HepG2 (cell line): ENCODE results near the gene NDRG2. TPM values are rescaled to one million over a fixed set of nuclear protein-coding genes. Genes with fewer than 3 reads are reported as not detected.

Source experiments
- AKAP8 ChIP-seq: sonication (generic); formaldehyde crosslinking; IDR thresholded peaks from 2 replicates; pipeline ENCODE4 v1.5.1; 2020; ENCODE audit warnings: mild to moderate bottlenecking, missing genetic modification reagents
- BRCA1 ChIP-seq: sonication (generic); formaldehyde crosslinking; IDR thresholded peaks from 2 replicates; pipeline ENCODE4 v1.4.0; 2020; ENCODE audit warnings: missing genetic modification reagents
- CHD2 ChIP-seq: IDR thresholded peaks from 2 replicates; pipeline ENCODE4 v1.6.1; 2011; ENCODE audit warnings: low read depth, low read length, improper control_type of control experiment
- DR1 ChIP-seq: sonication (generic); formaldehyde crosslinking; IDR thresholded peaks from 2 replicates; pipeline ENCODE4 v1.8.0; 2021; ENCODE audit warnings: mild to moderate bottlenecking, missing genetic modification reagents, inconsistent platforms
- ETS1 ChIP-seq: sonication (generic); formaldehyde crosslinking; IDR thresholded peaks from 2 replicates; pipeline ENCODE4 v1.4.0; 2020; ENCODE audit warnings: missing genetic modification reagents
- FOXJ3 ChIP-seq: sonication (generic); formaldehyde crosslinking; IDR thresholded peaks from 2 replicates; pipeline ENCODE4 v1.4.0; 2020; ENCODE audit warnings: missing genetic modification reagents, mild to moderate bottlenecking, borderline replicate concordance
- KLF13 ChIP-seq: sonication (generic); formaldehyde crosslinking; IDR thresholded peaks from 2 replicates; pipeline ENCODE4 v1.4.0; 2020; ENCODE audit warnings: mild to moderate bottlenecking, missing genetic modification reagents
- MXD3 ChIP-seq: IDR thresholded peaks from 2 replicates; pipeline ENCODE4 v1.6.1; 2016; ENCODE audit warnings: mild to moderate bottlenecking, missing biosample characterization, missing genetic modification reagents
- MZF1 ChIP-seq: sonication (generic); formaldehyde crosslinking; IDR thresholded peaks from 2 replicates; pipeline ENCODE4 v1.8.1; 2023; ENCODE audit warnings: mild to moderate bottlenecking, missing genetic modification reagents, borderline replicate concordance
- NR1H2 ChIP-seq: sonication (generic); formaldehyde crosslinking; IDR thresholded peaks from 2 replicates; pipeline ENCODE4 v1.8.1; 2022; ENCODE audit warnings: low read depth, missing genetic modification reagents, borderline replicate concordance
- PBX2 ChIP-seq: IDR thresholded peaks from 2 replicates; pipeline ENCODE4 v1.6.1; 2016; ENCODE audit warnings: control low read depth
- PRPF4 ChIP-seq: fragments of 200-400 bp; formaldehyde crosslinking; IDR thresholded peaks from 2 replicates; pipeline ENCODE4 v1.6.1; 2016; ENCODE audit warnings: low read length, low read depth; ENCODE audit not compliant: poor library complexity, severe bottlenecking
- REXO4 ChIP-seq: sonication (generic); formaldehyde crosslinking; IDR thresholded peaks from 2 replicates; pipeline ENCODE4 v1.8.0; 2022; ENCODE audit warnings: missing genetic modification reagents, mild to moderate bottlenecking, borderline replicate concordance
- SKIL ChIP-seq: sonication (generic); formaldehyde crosslinking; IDR thresholded peaks from 2 replicates; pipeline ENCODE4 v1.8.0; 2022; ENCODE audit warnings: missing genetic modification reagents, mild to moderate bottlenecking, moderate library complexity, borderline replicate concordance
- SYNCRIP ChIP-seq: fragments of 200-400 bp; formaldehyde crosslinking; IDR thresholded peaks from 2 replicates; pipeline ENCODE4 v1.6.1; 2018; ENCODE audit warnings: mild to moderate bottlenecking, low read depth, low read length; ENCODE audit not compliant: insufficient read depth
- ZNF234 ChIP-seq: sonication (generic); formaldehyde crosslinking; conservative IDR thresholded peaks from 2 replicates; pipeline ENCODE4 v1.5.1; 2020; ENCODE audit warnings: mild to moderate bottlenecking, missing genetic modification reagents
- ZNF317 ChIP-seq: sonication (generic); formaldehyde crosslinking; IDR thresholded peaks from 2 replicates; pipeline ENCODE4 v1.5.0; 2020; ENCODE audit warnings: mild to moderate bottlenecking, missing genetic modification reagents
- ZNF331 ChIP-seq: sonication (generic); formaldehyde crosslinking; IDR thresholded peaks from 2 replicates; pipeline ENCODE4 v1.4.0; 2020; ENCODE audit warnings: missing genetic modification reagents
- ZNF546 ChIP-seq: sonication (generic); formaldehyde crosslinking; conservative IDR thresholded peaks from 2 replicates; pipeline ENCODE4 v1.8.1; 2023; ENCODE audit warnings: mild to moderate bottlenecking, missing genetic modification reagents
- ZNF574 ChIP-seq: sonication (generic); formaldehyde crosslinking; IDR thresholded peaks from 2 replicates; pipeline ENCODE4 v1.4.0; 2020; ENCODE audit warnings: missing genetic modification reagents
- ZNF615 ChIP-seq: sonication (generic); formaldehyde crosslinking; IDR thresholded peaks from 2 replicates; pipeline ENCODE4 v1.5.0; 2020; ENCODE audit warnings: mild to moderate bottlenecking, missing genetic modification reagents, borderline replicate concordance
- ZNF703 ChIP-seq: sonication (generic); formaldehyde crosslinking; IDR thresholded peaks from 2 replicates; pipeline ENCODE4 v1.5.1; 2020; ENCODE audit warnings: missing genetic modification reagents, mild to moderate bottlenecking, moderate library complexity, borderline replicate concordance
- polyA plus RNA-seq, 8 experiments: library from polyadenylated mRNA; depleted of rRNA in 3 of 8; stranded (reverse) in 7 of 8; unstranded in 1 of 8; fragments of >200 nt; fragmentation: Illumina TruSeq in 4 of 8; extraction: Trizol in 4 of 8; gene quantifications; 2 replicates each; pipeline versions ENCODE4 v1.2.1 to v1.2.3, GENCODE V29; 2011 to 2016; ENCODE audit warnings: low read depth in 4 of 8, missing spikeins in 1 of 8, mixed read lengths in 1 of 8; ENCODE audit not compliant: insufficient read depth in 1 of 8
- total RNA-seq, 5 experiments: library from RNA; depleted of rRNA; stranded (reverse); fragments of >200 nt; fragmentation: Illumina TruSeq; extraction: Trizol; gene quantifications; 2 replicates each; pipeline ENCODE4 v1.2.3, GENCODE V29; 2016; ENCODE audit warnings: low read depth in 1 of 5

NDRG2 gene
- total and polyA plus RNA-seq, 2 of the 13 experiments (the other 11 are each of a cell fraction or from before 2014, with no cell fraction given) = 27.2 to 189 TPM

- TF ChIP-seq PBX2 (CRISPR knock-in tag) (no peak), FOXJ3 (CRISPR knock-in tag) (no peak), ZNF234 (CRISPR knock-in tag) (no peak), ZNF546 (CRISPR knock-in tag) (no peak; the same call in 1 of the 2 replicates), BRCA1 (CRISPR knock-in tag) (no peak), ZNF331 (0 out of 2 replicates have a peak, but pooled peaks have one; percentile 40), SYNCRIP (no peak), MXD3 (CRISPR knock-in tag) (peak; percentile 88; the same call in 1 of the 2 replicates), CHD2 (no peak), ZNF615 (no peak), PRPF4 (peak; percentile 44), ZNF317 (CRISPR knock-in tag) (no peak), ZNF703 (CRISPR knock-in tag) (no peak), DR1 (CRISPR knock-in tag) (no peak), NR1H2 (CRISPR knock-in tag) (no peak), AKAP8 (CRISPR knock-in tag) (peak; percentile 72; the same call in 1 of the 2 replicates), KLF13 (CRISPR knock-in tag) (no peak), REXO4 (CRISPR knock-in tag) (no peak), ETS1 (CRISPR knock-in tag) (no peak), MZF1 (no peak), ZNF574 (peak; percentile 68), SKIL (peak; percentile 50; the same call in 1 of the 2 replicates)
Observed at GRCh38 chr14:21071225-21072030, 46.6 kb upstream of the NDRG2 start (continued).
